HG02870 (cell line): Measurements from ENCODE around the gene GBA3.
A peak's percentile ranks its signal among the peaks of the same experiment; 100 is the strongest.

ENCODE experiments used
- ATAC-seq: cut with Tn5 transposase; IDR thresholded peaks from one replicate; pipeline ENCODE4 v1.9.1; 2021; ENCODE audit warnings: mild to moderate bottlenecking, moderate library complexity; ENCODE audit not compliant: unreplicated experiment

The GBA3 gene

DNA sequence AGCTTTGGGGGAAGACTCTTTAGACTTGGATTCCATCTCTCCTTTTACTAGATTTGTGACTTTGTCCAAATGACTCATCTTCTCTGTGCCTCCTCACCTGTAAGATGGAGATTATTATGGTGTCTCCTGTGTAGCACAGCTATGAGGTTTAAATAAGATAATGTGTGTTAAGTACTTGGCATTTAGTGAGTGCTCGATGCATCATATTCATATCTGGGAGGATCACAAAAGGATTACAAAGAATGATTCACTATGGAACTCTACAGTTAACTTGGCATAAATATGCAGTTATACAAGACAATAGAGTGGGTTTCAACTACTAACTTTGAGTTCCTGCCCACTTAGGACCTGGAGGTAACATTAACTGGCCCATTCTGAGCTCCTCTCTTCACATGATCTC, 2.3 kb downstream of the GBA3 start:
- no peak for ATAC-seq

DNA sequence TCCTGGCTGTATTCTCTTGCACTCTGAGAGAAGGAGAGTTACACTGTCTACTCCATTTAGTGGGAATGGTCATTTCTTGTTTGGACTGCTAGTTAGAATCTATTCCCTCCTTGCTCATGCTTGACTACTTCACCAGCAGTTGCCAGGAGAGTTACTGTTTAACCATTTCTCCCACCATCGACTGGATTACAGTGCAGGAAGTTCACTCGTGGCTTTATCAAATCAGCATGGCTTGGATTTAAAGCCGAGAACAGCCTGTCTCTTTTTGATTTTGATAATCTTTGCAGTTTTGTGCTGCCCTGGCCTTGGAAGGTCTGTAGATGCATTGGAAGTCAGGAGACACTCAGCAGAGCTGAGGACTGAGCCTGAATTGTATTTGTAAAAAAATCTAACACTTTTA, 3.2 kb downstream of the GBA3 start:
- ATAC-seq: no peak

DNA sequence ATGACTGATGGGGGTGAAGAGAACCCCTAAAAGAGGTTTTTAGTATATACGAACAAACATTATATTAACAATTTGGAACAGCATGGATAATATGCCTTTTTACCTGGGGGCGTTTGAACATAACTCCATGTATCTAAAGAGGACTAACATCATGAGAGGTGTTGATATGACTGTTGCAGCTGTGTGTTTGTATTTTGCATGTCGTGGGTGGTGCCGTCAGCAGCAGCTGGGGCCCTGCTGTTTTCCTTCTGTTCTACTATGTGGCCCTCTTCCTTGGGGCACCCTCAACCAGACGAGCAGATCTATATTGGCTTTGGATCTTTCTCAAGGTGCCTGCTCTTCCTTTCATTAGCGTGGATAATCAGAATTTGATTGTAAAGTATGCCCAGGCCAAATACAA, 11.2 kb downstream of the GBA3 start:
- ATAC-seq: no peak

DNA sequence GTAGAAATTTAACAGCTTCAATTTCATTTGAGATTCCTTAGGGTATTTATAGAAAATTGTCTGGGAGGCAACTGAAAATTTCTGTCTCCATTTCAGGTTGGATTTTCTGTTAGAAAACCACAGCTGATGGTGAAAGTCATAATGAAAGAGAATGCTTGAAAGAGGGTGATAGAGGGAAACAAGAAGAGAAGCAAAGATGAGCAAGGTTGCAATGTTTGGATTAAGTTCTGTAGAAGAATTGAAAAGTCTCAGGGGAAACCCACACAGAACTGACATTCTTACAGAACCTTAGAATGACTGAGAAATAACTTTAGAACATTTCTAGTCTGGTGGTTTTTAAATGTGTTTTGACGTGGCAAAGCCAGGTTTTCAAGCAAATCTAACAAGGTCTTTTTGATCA, 14.7 kb downstream of the GBA3 start:
- peak; percentile 72 for ATAC-seq

DNA sequence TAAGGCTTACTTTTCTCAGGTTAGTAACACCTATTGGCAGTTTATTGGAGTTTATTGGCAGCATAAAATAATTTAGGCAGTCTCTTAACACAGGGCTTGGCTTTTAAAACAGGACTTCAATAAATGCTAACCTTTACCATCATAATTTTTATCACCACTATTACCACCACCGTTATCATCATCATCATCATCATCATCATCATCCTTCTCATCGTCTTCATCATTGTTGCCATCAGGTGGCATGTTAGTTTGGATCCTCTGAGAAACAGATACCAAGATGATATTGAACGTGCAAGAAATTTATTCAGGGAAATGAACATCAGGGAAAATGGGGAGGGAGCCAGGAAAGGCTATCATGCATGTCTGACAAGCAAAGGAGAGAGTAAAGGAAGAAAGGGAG, 16.2 kb downstream of the GBA3 start:
- ATAC-seq: no peak

DNA sequence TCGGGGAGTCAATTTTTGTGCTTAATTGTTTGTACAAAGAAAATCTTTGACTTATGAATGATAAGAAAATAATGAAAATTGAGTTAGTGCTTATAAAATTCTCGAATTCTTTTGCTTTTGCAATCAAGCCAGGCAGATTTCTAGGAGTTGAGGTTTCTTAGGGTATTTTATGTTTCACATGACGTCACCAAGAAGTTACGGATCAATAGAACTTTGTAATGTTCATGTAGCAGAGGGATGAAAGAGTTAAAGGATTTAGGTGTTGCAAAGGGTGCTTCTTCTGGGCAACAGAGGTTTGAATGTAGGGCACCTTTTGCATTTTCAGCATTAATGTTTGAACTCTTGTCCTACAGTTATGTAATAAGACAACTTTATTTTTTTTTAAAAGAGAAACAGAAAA, 19.4 kb downstream of the GBA3 start:
- no peak for ATAC-seq

DNA sequence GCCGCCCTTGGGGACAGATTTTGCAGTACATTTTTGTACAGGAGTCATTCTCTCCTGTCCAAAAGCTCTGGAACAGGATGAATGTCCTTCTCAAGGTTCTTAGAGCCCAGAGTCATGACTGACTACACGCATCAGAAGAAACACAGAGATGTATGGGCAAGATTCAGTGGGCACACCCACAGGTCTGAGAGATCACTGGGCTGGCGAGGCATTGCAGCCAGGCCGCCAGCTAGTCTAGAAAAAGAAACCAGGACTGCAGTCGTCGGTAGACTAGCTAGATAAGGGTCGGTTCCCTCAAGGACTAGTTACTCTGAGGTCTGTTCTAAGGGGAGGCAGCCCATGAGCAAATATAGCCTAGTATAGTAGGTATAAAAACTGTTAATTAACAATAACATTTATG, 19.8 kb downstream of the GBA3 start:
- ATAC-seq: no peak

DNA sequence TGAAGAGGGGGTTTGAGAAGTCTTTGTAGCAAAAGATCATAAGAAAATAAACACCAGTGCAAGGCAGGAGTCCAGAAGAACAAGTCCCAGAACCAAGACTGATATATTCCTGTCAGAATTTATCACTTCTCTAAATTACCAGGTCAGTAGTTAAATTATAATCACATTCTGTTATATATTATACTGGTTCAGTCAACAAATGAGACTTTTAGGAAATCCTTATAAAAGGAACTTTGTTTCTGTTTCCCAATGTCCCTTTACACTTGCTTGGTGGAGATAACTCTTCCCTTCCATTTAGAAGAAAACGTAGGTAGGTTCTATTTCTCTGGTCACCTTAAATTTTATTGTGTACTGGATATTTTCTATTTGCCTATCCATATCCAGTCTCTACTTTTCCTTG, 21.1 kb downstream of the GBA3 start:
- ATAC-seq: no peak

DNA sequence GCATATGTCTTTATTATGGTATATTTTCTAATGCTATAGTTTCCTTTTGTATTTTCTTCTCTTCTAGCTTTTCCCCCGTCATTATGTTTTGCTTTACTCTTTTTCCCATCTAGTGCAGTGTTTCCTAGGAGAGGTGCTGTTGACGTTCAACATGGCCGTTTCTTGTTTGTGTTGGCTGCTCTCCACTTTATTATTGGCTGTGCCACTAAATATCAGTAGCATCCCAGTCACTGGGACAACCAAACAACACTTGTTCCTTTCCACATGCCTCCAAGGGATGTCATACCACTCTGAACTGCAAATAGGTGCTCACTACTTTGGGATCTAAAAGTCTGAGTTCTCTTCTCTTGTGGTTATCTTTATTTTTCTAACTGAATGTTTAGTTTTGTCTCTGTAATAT, 26.5 kb downstream of the GBA3 start:
- no peak for ATAC-seq

DNA sequence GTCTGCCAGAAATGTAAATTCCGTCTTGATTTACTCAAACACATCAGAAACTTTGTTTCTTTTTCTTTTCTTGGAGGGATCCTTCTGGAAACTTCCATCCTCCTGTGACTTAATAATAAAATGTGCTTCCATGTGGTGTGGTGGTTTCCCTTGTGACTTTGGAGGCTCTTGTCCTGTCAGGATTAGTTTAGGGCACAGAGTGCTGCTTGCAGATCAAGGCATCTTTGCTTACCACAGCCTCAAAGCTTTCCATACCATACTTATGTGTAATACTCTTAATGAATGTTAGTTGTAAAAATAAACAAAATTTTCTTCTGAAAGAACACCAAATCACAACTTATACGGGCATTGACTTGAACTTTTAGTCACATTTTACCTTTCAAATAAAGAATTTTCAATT, 27.4 kb downstream of the GBA3 start:
- ATAC-seq: no peak

DNA sequence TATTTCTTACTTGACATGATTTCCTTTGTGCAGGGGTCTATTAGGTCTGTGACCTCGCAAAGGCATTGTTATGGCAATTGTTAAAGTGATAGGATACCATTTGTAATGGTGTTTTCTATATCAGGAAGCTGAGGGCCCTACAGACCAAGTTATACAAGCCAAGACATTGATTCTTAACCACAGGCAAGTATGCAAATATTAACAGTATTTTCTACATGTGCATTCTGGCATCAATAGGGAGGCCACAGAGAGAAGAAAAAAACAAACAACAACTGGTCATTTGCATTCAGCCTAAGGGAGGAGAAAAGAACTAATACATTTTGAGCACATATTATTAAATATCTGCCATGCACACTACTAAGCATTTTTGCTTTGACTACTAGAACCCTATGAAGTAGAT, 28.5 kb downstream of the GBA3 start:
- ATAC-seq: no peak

DNA sequence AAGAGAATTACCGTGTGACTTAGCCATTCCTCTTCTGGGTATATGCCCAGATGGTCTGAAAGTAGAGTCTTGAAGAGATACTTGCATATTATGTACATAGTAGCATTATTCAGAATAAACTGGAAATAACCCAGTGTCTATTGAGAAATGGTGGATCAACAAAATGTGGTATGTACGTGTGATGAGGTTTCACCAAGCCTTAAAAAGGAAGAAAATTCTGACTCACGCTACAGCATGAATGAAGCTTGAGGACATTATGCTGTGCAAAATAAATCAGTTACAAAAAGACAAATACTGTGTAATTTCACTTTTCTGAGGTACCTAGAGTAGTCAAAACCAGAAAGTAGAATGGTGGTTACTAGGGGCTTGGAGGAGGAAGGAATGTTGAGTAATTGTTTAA, 37.3 kb downstream of the GBA3 start:
- ATAC-seq: no peak

DNA sequence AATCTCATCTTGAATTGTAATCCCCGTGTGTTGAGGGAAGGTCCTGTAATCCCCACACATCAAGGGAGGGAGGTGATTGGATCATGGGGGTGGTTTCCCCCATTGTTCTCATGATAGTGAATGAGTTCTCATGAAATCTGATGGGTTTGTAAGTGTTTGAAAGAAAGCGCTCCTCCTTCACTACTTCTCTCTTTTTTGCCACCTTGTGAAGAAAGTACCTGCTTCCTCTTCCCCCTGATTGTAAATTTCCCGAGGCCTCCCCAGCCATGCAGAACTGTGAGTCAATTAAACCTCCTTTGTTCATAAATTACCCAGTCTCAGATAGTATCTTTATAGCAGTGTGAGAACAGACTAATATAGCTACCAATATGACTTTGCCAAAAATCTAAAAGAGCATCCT, 41.1 kb downstream of the GBA3 start:
- ATAC-seq: no peak

DNA sequence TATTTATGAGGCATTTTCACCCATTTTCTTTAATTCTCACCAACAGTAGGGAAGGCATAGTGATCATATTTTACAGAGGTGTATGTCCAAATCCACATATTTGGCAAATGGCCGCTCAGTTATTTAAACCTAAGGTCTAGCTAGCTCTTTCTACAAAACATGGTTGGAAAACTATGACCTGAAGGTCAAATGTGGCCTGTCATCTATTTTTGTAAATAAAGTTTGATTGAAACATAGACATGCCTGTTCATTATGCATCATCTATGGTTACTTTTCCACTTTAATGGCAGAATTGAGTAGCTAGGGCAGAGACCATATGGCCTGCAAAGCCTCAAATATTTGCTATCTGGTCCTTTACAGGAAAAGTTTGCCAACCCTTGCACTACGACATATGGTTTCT, 44.2 kb downstream of the GBA3 start:
- ATAC-seq: no peak

DNA sequence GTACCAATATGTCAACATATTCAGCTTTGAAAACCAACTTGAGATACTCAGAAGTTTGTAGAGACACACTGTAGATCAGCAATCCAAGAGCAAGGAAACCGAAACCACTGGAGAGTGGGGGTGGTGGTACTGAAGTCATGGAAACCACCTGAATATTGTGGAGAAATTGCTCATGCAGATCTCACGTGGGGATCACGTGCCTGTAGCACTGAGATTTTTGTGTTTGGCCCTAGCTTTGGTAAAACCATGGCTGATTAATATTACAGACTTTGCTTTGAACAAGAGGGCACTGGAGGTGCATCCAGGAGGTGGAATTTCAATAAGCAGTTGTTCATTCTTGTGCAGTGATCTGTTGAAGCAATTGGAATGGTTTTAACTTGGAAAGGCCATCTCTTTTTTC, 47.2 kb downstream of the GBA3 start:
- ATAC-seq: no peak

DNA sequence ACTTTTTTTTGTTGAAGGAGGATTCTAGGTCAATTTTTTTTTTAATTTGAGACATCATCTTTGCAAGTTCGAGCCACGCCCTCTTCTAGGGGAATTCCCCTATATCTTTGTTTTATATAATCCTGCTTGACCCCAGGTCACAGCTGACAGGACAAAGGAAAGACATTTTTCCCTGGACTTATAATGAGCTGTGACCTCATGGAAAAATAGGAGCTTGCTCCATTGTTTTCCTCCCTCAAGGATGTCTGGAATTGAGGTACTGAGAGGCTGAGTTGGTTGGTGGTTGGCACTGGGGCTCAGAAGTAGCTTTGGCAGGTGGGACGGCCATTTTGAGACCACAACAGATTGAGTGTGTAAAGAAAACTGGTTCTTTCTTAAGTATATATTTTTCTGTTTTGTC, 49.0 kb downstream of the GBA3 start:
- no peak for ATAC-seq

DNA sequence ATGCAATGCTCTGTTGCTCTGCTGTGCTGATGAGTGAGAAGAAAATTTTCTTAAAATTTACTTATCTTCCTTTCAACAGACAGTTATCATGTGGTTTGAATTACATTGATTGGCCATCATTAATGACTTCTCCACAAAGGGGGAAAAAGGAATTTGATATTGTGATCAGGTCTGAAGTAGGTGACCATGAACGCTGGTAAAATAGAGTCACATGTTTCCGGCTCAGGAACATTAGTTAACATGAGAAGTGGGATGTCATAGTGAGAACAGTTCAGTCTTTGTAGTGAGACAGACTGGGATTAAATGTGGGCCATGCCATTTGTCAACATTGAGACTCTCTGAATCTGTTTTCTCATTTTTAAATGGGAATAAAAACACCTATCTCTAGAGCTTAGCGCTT, 50.6 kb downstream of the GBA3 start:
- no peak for ATAC-seq

DNA sequence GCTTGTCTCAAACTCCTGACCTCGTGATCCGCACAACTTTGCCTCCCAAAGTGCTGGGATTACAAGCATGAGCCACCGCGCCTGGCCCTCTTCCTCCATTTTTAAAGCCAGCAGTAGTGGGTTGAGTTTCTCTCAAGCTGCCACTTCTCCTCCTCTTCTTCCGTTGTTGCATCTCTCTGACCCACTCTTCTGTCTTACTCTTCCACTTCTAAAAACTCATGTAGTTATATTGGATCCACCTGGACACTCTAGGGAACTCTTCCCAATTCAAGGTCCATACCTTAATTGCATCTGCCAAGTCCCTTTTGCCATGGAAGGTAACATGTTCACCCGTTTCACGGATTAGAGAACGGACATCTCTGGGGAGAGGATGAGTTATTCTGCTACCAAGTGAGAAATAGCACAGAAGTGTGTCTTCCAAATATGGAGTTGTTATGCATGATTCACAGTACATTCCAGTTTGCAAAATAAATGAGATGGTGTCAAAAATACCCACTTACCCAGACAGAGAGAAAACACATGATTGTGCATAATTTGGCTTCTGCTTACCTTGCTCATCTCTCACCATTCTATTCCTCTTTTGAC, 51.8 kb downstream of the GBA3 start:
- ATAC-seq: no peak

DNA sequence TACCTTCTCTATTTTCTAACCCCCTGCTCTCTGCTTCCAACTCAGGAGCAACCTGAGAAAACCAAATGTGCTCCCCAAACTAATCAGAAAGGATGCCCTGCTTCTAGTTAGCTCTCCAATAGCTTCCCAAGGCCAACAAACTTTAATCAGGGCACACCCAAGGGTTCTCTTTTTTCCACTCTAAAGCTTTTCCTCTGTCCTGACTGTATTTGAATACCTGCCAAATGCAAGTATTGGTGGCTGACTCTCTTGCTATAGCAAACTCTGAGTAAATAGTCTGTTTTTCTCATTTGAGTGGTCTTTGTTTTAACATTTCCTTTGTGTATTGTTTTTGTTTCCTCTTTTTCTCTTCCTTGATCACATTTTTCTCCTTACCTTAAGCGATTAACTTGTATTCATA, 52.5 kb downstream of the GBA3 start:
- ATAC-seq: no peak

DNA sequence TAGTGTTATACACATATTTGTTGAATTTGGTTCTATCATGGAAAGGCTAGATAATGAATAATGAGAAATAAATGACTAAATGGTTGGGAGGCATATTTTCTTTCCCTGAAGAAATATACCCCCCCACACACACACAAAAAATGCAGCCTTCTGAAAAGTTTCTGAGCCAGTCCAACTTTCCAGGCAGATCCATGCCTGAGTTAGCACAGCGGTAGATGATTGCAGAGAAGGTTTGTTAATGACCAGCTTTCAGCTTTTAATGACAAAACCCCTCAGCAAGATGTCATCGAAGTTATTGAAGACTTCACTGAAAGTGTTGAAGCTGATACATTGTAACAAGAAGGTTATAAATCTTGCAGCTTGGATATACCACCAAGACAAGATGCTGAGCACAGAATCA, 61.4 kb downstream of the GBA3 start:
- no peak for ATAC-seq

DNA sequence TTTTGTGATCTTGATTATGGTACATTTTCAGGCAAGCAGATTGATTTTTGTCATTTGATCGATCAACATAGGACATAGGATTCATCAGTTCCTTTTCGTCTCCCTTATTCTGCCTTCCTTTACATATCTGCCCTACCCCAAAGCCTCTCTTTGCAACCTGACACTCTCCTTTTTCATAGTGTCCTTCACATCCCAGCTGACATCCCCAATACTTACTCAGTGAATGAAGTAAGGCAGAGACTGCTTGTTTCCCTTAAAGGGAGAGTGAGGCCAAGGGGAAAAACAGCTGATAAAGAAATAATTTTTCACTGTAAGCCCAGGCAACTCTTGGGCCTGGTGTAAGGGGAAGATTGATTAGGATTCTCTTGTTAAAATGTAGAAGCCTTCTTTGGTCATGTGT, 69.8 kb downstream of the GBA3 start:
- no peak for ATAC-seq

DNA sequence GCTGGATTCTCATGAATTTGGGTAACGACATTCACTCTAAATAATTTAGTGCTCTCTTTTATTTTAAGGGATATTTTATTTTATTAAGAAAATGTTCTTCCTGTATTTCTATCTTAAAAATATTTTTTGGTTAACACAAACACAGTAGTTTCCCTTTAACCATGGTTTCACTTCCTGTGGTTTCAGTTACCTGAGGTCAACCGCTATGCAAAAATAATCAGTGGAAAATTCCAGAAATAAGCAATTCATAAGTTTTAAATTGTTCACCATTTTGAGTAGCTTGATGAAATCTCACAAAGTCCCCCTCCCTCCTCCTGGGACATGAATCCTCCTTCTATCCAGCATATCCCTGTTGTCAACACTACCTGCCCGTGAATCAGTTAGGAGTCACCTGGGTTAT, 71.4 kb downstream of the GBA3 start:
- no peak for ATAC-seq

DNA sequence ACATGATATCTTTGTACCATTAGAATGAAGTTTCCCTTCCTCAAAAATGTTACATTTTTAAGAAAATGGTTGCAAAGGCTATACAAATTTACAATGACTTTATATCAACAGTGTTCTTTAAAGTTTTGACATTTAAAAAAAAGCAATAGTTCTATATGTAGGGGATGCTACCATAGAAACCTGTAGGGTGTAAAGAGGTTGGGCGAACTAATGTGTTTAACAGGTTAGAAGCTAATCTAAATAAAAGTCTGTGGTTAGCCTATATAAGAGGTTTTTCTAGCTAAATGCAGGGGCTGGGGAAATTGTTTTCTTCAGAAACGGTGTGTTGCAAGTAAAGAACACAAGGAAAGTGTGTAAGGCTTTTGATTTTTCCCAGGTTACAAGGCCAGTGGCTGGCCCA, 73.3 kb downstream of the GBA3 start:
- ATAC-seq: no peak
